WTC11 (cell line): ENCODE data around the gene CLEC16A. TPM values are rescaled to one million over a fixed set of nuclear protein-coding genes. Genes with fewer than 3 reads are reported as not detected.

Source experiments
- ATAC-seq: fragments of 200-7000 bp; cut with Tn5 transposase; 2 replicates; pipeline ENCODE4 v1.10.0; 2021; ENCODE audit warnings: mild to moderate bottlenecking, moderate library complexity
- CTCF ChIA-PET: fragments of 300-600 bp; sonication (Branson Sonifier 250); formaldehyde crosslinking; loops from one replicate; lab custom pipeline; 2021; ENCODE audit warnings: antibody characterized with exemption; lab: Charles Lee
- POLR2A ChIA-PET: fragments of 350-600 bp; sonication (Branson Sonifier 250); formaldehyde crosslinking; loops from one replicate; lab custom pipeline; 2021; ENCODE audit warnings: antibody characterized with exemption; lab: Charles Lee
- DNase-seq: peaks from one replicate; pipeline ENCODE4 v3.0.0; 2021; ENCODE audit warnings: low spot score
- H3K27ac Mint-ChIP-seq: 2 replicates; pipeline ENCODE4 v1.8.0; 2021; ENCODE audit warnings: mixed read lengths
- H3K27me3 Mint-ChIP-seq: 2 replicates; pipeline ENCODE4 v1.8.0; 2021; ENCODE audit warnings: low read depth, mild to moderate bottlenecking, moderate library complexity, mixed read lengths
- H3K36me3 Mint-ChIP-seq: 2 replicates; pipeline ENCODE4 v1.8.0; 2021; ENCODE audit warnings: mixed read lengths
- H3K4me1 Mint-ChIP-seq: 2 replicates; pipeline ENCODE4 v1.8.0; 2022; ENCODE audit warnings: mixed read lengths
- H3K4me3 Mint-ChIP-seq: 2 replicates; pipeline ENCODE4 v1.8.0; 2021; ENCODE audit warnings: mild to moderate bottlenecking, moderate library complexity, mixed read lengths
- H3K9me3 Mint-ChIP-seq: 2 replicates; pipeline ENCODE4 v1.8.0; 2021; ENCODE audit warnings: mixed read lengths
- ATF1 ChIP-seq: sonication (generic); formaldehyde crosslinking; IDR thresholded peaks from 2 replicates; pipeline ENCODE4 v1.8.1; 2023; ENCODE audit warnings: mild to moderate bottlenecking, moderate library complexity, missing genetic modification reagents
- EMX1 ChIP-seq: fragments of 250-450 bp; sonication (Bioruptor Pico); IDR thresholded peaks from 2 replicates; pipeline ENCODE4 v1.8.0; 2021; ENCODE audit warnings: mild to moderate bottlenecking
- KAT7 ChIP-seq: sonication (generic); formaldehyde crosslinking; IDR thresholded peaks from 2 replicates; pipeline ENCODE4 v1.8.1; 2023; ENCODE audit warnings: missing genetic modification reagents, mild to moderate bottlenecking, borderline replicate concordance
- MXD4 ChIP-seq: fragments of 250-450 bp; sonication (Bioruptor Pico); IDR thresholded peaks from 2 replicates; pipeline ENCODE4 v1.8.0; 2021; ENCODE audit warnings: mild to moderate bottlenecking, moderate library complexity, borderline replicate concordance
- MYBL2 ChIP-seq: sonication (generic); formaldehyde crosslinking; IDR thresholded peaks from 2 replicates; pipeline ENCODE4 v1.8.1; 2023; ENCODE audit warnings: mild to moderate bottlenecking, moderate library complexity, missing genetic modification reagents
- NR1H2 ChIP-seq: sonication (generic); formaldehyde crosslinking; IDR thresholded peaks from 2 replicates; pipeline ENCODE4 v1.9.0; 2021; ENCODE audit warnings: mild to moderate bottlenecking, moderate library complexity, missing genetic modification reagents
- NR3C1 ChIP-seq: sonication (generic); formaldehyde crosslinking; conservative IDR thresholded peaks from 2 replicates; pipeline ENCODE4 v1.8.1; 2023; ENCODE audit warnings: low read depth, mild to moderate bottlenecking, missing genetic modification reagents
- TEAD4 ChIP-seq: sonication (generic); formaldehyde crosslinking; IDR thresholded peaks from 2 replicates; pipeline ENCODE4 v1.8.0; 2022; ENCODE audit warnings: mild to moderate bottlenecking, missing genetic modification reagents
- ZNF219 ChIP-seq: sonication (generic); formaldehyde crosslinking; IDR thresholded peaks from 2 replicates; pipeline ENCODE4 v1.8.0; 2023; ENCODE audit warnings: missing genetic modification reagents, mild to moderate bottlenecking, borderline replicate concordance
- total RNA-seq: library from RNA; stranded (reverse); gene quantifications from 3 replicates; pipeline ENCODE4 v1.2.3, GENCODE V29; 2021
- TF ChIP-seq, protein P1 (sequence below): sonication (generic); formaldehyde crosslinking; IDR thresholded peaks from 2 replicates; pipeline ENCODE4 v1.8.1; 2022; ENCODE audit warnings: missing genetic modification reagents, borderline replicate concordance
- TF ChIP-seq, protein P2 (sequence below): fragments of 250-450 bp; sonication (Bioruptor Pico); IDR thresholded peaks from 2 replicates; pipeline ENCODE4 v1.9.0; 2021; ENCODE audit warnings: mild to moderate bottlenecking
- TF ChIP-seq, protein P3 (sequence below): fragments of 250-450 bp; sonication (Bioruptor Pico); IDR thresholded peaks from 2 replicates; pipeline ENCODE4 v1.9.0; 2021; ENCODE audit warnings: mild to moderate bottlenecking, borderline replicate concordance
- TF ChIP-seq, protein P4 (sequence below): sonication (generic); formaldehyde crosslinking; IDR thresholded peaks from 2 replicates; pipeline ENCODE4 v1.8.0; 2022; ENCODE audit warnings: mild to moderate bottlenecking, missing genetic modification reagents
- TF ChIP-seq, protein P5 (sequence below): sonication (generic); formaldehyde crosslinking; IDR thresholded peaks from 2 replicates; pipeline ENCODE4 v1.8.1; 2023; ENCODE audit warnings: mild to moderate bottlenecking, missing genetic modification reagents, moderate library complexity
- TF ChIP-seq, protein P6 (sequence below): sonication (generic); formaldehyde crosslinking; IDR thresholded peaks from 2 replicates; pipeline ENCODE4 v1.8.1; 2023; ENCODE audit warnings: mild to moderate bottlenecking, missing genetic modification reagents, moderate library complexity
- TF ChIP-seq, protein P7 (sequence below): fragments of 250-450 bp; sonication (Bioruptor Pico); IDR thresholded peaks from 2 replicates; pipeline ENCODE4 v1.8.0; 2021; ENCODE audit warnings: mild to moderate bottlenecking
- TF ChIP-seq, protein P8 (sequence below): sonication (generic); formaldehyde crosslinking; IDR thresholded peaks from 2 replicates; pipeline ENCODE4 v1.8.1; 2023; ENCODE audit warnings: mild to moderate bottlenecking, missing genetic modification reagents

The CLEC16A gene
- total RNA-seq, 1 experiment from 2014 or later, result 14.4 TPM

DNA sequence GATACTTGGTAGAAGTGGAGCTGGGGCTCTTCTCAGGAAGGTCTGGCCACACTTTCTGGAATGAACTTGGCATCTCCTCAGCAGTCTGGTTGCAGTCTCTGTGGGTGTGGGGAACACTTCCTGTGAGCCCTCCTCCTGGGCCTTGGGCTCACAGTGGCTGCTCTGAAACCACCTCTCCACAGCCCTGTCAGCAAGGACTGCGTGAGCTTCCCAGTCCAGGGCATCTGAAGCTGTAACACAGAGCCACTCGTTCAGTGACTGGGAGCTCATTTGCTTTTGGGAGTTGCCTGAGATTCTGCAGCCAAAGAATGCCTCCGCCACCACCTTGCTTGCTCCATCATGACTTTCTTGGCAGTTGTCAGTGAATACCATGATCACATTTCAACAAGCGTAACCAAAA lies 60.0 kb downstream of the CLEC16A start (continued):
- no peak for TF ChIP-seq KAT7 (CRISPR knock-in tag)
- TF ChIP-seq, protein P1, sequence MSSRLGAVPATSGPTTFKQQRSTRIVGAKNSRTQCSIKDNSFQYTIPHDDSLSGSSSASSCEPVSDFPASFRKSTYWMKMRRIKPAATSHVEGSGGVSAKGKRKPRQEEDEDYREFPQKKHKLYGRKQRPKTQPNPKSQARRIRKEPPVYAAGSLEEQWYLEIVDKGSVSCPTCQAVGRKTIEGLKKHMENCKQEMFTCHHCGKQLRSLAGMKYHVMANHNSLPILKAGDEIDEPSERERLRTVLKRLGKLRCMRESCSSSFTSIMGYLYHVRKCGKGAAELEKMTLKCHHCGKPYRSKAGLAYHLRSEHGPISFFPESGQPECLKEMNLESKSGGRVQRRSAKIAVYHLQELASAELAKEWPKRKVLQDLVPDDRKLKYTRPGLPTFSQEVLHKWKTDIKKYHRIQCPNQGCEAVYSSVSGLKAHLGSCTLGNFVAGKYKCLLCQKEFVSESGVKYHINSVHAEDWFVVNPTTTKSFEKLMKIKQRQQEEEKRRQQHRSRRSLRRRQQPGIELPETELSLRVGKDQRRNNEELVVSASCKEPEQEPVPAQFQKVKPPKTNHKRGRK (CRISPR knock-in tag), result no peak
- TF ChIP-seq, protein P2, sequence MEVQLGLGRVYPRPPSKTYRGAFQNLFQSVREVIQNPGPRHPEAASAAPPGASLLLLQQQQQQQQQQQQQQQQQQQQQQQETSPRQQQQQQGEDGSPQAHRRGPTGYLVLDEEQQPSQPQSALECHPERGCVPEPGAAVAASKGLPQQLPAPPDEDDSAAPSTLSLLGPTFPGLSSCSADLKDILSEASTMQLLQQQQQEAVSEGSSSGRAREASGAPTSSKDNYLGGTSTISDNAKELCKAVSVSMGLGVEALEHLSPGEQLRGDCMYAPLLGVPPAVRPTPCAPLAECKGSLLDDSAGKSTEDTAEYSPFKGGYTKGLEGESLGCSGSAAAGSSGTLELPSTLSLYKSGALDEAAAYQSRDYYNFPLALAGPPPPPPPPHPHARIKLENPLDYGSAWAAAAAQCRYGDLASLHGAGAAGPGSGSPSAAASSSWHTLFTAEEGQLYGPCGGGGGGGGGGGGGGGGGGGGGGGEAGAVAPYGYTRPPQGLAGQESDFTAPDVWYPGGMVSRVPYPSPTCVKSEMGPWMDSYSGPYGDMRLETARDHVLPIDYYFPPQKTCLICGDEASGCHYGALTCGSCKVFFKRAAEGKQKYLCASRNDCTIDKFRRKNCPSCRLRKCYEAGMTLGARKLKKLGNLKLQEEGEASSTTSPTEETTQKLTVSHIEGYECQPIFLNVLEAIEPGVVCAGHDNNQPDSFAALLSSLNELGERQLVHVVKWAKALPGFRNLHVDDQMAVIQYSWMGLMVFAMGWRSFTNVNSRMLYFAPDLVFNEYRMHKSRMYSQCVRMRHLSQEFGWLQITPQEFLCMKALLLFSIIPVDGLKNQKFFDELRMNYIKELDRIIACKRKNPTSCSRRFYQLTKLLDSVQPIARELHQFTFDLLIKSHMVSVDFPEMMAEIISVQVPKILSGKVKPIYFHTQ (CRISPR knock-in tag), result no peak
- TF ChIP-seq, all 79 proteins: peak for 0

DNA sequence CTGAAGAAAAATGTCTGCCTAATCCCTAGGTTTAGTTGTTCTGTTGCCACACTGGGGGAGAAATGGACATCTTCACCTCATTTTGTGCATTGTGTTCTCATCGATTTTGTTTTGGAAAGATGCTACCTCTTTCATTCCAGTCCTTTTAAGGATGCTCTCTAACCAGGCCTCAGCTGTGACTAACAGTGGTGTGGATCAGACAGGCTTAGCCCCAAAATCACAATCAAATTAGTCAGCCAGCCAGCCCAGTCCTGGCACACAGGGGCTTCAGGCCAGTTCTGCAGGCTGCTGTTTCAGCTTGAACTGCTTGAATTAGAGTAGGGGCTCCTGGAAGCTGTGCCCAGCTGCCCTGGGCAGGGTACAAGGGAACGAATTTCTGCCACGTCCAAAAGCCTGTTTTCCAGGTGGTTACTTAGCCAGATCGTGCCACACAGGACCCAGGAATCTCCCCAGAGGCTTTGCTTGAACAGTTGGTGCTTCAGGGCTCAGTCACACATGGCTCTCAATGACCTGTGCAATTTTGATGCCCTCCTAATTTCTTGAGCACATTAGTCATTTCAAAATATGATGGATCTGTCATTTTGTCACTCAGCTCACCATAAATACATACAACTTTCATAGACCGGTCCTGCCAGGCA lies 60.7 kb downstream of the CLEC16A start:
- ChIA-PET POLR2A (no interaction called here), CTCF (no interaction called here)
- no peak for DNase-seq

More for the DNA sequence above, 60.7 kb downstream of the CLEC16A start:
- Mint-ChIP-seq H3K4me3 (no peak overlapping the region), H3K9me3 (no peaks in the 10 kb centered on the region), H3K27ac (no peak overlapping the region), H3K36me3 (peaks cover 3% of the 10 kb centered on the region; the same call in 1 of the 2 replicates), H3K27me3 (no peaks in the 10 kb centered on the region), H3K4me1 (peaks cover 7% of the 10 kb centered on the region)
- TF ChIP-seq, protein P3, sequence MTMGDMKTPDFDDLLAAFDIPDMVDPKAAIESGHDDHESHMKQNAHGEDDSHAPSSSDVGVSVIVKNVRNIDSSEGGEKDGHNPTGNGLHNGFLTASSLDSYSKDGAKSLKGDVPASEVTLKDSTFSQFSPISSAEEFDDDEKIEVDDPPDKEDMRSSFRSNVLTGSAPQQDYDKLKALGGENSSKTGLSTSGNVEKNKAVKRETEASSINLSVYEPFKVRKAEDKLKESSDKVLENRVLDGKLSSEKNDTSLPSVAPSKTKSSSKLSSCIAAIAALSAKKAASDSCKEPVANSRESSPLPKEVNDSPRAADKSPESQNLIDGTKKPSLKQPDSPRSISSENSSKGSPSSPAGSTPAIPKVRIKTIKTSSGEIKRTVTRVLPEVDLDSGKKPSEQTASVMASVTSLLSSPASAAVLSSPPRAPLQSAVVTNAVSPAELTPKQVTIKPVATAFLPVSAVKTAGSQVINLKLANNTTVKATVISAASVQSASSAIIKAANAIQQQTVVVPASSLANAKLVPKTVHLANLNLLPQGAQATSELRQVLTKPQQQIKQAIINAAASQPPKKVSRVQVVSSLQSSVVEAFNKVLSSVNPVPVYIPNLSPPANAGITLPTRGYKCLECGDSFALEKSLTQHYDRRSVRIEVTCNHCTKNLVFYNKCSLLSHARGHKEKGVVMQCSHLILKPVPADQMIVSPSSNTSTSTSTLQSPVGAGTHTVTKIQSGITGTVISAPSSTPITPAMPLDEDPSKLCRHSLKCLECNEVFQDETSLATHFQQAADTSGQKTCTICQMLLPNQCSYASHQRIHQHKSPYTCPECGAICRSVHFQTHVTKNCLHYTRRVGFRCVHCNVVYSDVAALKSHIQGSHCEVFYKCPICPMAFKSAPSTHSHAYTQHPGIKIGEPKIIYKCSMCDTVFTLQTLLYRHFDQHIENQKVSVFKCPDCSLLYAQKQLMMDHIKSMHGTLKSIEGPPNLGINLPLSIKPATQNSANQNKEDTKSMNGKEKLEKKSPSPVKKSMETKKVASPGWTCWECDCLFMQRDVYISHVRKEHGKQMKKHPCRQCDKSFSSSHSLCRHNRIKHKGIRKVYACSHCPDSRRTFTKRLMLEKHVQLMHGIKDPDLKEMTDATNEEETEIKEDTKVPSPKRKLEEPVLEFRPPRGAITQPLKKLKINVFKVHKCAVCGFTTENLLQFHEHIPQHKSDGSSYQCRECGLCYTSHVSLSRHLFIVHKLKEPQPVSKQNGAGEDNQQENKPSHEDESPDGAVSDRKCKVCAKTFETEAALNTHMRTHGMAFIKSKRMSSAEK (CRISPR knock-in tag), result no peak
- TF ChIP-seq NR3C1, result no peak
- no peak for TF ChIP-seq EMX1 (CRISPR knock-in tag)
- TF ChIP-seq ZNF219 (CRISPR knock-in tag), result no peak
- TF ChIP-seq, protein P4, sequence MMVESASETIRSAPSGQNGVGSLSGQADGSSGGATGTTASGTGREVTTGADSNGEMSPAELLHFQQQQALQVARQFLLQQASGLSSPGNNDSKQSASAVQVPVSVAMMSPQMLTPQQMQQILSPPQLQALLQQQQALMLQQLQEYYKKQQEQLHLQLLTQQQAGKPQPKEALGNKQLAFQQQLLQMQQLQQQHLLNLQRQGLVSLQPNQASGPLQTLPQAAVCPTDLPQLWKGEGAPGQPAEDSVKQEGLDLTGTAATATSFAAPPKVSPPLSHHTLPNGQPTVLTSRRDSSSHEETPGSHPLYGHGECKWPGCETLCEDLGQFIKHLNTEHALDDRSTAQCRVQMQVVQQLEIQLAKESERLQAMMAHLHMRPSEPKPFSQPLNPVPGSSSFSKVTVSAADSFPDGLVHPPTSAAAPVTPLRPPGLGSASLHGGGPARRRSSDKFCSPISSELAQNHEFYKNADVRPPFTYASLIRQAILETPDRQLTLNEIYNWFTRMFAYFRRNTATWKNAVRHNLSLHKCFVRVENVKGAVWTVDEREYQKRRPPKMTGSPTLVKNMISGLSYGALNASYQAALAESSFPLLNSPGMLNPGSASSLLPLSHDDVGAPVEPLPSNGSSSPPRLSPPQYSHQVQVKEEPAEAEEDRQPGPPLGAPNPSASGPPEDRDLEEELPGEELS, result no peak
- no peak for TF ChIP-seq NR1H2 (CRISPR knock-in tag)
- TF ChIP-seq, protein P5, sequence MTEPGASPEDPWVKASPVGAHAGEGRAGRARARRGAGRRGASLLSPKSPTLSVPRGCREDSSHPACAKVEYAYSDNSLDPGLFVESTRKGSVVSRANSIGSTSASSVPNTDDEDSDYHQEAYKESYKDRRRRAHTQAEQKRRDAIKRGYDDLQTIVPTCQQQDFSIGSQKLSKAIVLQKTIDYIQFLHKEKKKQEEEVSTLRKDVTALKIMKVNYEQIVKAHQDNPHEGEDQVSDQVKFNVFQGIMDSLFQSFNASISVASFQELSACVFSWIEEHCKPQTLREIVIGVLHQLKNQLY (CRISPR knock-in tag), result no peak
- TF ChIP-seq ATF1 (CRISPR knock-in tag), result no peak
- TF ChIP-seq MYBL2 (CRISPR knock-in tag), result no peak
- TF ChIP-seq, protein P1 (CRISPR knock-in tag), result no peak
- TF ChIP-seq, protein P6, sequence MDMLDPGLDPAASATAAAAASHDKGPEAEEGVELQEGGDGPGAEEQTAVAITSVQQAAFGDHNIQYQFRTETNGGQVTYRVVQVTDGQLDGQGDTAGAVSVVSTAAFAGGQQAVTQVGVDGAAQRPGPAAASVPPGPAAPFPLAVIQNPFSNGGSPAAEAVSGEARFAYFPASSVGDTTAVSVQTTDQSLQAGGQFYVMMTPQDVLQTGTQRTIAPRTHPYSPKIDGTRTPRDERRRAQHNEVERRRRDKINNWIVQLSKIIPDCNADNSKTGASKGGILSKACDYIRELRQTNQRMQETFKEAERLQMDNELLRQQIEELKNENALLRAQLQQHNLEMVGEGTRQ, result no peak
- TF ChIP-seq, protein P7, sequence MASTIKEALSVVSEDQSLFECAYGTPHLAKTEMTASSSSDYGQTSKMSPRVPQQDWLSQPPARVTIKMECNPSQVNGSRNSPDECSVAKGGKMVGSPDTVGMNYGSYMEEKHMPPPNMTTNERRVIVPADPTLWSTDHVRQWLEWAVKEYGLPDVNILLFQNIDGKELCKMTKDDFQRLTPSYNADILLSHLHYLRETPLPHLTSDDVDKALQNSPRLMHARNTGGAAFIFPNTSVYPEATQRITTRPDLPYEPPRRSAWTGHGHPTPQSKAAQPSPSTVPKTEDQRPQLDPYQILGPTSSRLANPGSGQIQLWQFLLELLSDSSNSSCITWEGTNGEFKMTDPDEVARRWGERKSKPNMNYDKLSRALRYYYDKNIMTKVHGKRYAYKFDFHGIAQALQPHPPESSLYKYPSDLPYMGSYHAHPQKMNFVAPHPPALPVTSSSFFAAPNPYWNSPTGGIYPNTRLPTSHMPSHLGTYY (CRISPR knock-in tag), result no peak
- TF ChIP-seq TEAD4 (CRISPR knock-in tag), result no peak
- no peak for TF ChIP-seq KAT7 (CRISPR knock-in tag)
- no peak for TF ChIP-seq MXD4 (CRISPR knock-in tag)
- TF ChIP-seq, protein P8, sequence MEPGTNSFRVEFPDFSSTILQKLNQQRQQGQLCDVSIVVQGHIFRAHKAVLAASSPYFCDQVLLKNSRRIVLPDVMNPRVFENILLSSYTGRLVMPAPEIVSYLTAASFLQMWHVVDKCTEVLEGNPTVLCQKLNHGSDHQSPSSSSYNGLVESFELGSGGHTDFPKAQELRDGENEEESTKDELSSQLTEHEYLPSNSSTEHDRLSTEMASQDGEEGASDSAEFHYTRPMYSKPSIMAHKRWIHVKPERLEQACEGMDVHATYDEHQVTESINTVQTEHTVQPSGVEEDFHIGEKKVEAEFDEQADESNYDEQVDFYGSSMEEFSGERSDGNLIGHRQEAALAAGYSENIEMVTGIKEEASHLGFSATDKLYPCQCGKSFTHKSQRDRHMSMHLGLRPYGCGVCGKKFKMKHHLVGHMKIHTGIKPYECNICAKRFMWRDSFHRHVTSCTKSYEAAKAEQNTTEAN (CRISPR knock-in tag), result no peak
- no peak for ATAC-seq
